Endodermal cell (in vitro differentiated cells): ENCODE measurements around the gene NCBP3. TPM values are rescaled to one million over a fixed set of nuclear protein-coding genes. Genes with fewer than 3 reads are reported as not detected.

Experiments used
- DNase-seq: peaks from one replicate; pipeline ENCODE4 v3.0.0-alpha.2; 2017
- H3K27ac ChIP-seq: 2 replicates; pipeline ENCODE4 v1.5.1; 2013; ENCODE audit warnings: mild to moderate bottlenecking, low read depth, low read length, moderate library complexity
- H3K27me3 ChIP-seq: 2 replicates; pipeline ENCODE4 v1.6.1; 2013; ENCODE audit warnings: mild to moderate bottlenecking, low read length, moderate library complexity; ENCODE audit not compliant: insufficient read depth, control insufficient read depth, poor library complexity, severe bottlenecking
- H3K36me3 ChIP-seq: 2 replicates; pipeline ENCODE4 v1.7.0; 2013; ENCODE audit warnings: mild to moderate bottlenecking, low read length, moderate library complexity; ENCODE audit not compliant: control insufficient read depth, insufficient read depth
- H3K4me1 ChIP-seq: one replicate; pipeline ENCODE4 v1.7.0; 2013; ENCODE audit warnings: low read length; ENCODE audit not compliant: control insufficient read depth, insufficient read depth
- H3K4me3 ChIP-seq: 2 replicates; pipeline ENCODE4 v1.5.1; 2013; ENCODE audit warnings: mild to moderate bottlenecking, low read length, moderate library complexity
- H3K9ac ChIP-seq: 2 replicates; pipeline ENCODE4 v1.6.1; 2013; ENCODE audit warnings: mild to moderate bottlenecking, low read length, moderate library complexity; ENCODE audit not compliant: poor library complexity, severe bottlenecking; ENCODE audit errors: extremely low read depth
- H3K9me3 ChIP-seq: 2 replicates; pipeline ENCODE4 v1.6.1; 2013; ENCODE audit warnings: mild to moderate bottlenecking, low read length, moderate library complexity; ENCODE audit not compliant: control insufficient read depth
- H3K27ac Mint-ChIP-seq: 2 replicates; pipeline ENCODE4 v1.8.0; 2020; ENCODE audit warnings: mixed read lengths
- H3K27me3 Mint-ChIP-seq: 2 replicates; pipeline ENCODE4 v1.8.0; 2021; ENCODE audit warnings: mild to moderate bottlenecking, mixed read lengths; ENCODE audit not compliant: insufficient read depth
- H3K36me3 Mint-ChIP-seq: 2 replicates; pipeline ENCODE4 v1.8.0; 2020; ENCODE audit warnings: low read depth, mixed read lengths
- H3K4me1 Mint-ChIP-seq: 2 replicates; pipeline ENCODE4 v1.8.0; 2020; ENCODE audit warnings: mixed read lengths
- H3K4me3 Mint-ChIP-seq: 2 replicates; pipeline ENCODE4 v1.8.0; 2020; ENCODE audit warnings: mild to moderate bottlenecking, moderate library complexity, mixed read lengths
- H3K9me3 Mint-ChIP-seq: 2 replicates; pipeline ENCODE4 v1.8.0; 2020; ENCODE audit warnings: mild to moderate bottlenecking, mixed read lengths
- WGBS, 2 experiments: methylation state at CpG; one replicate each; pipeline versions ENCODE4 v1.1.5 to v1.1.7; 2013; ENCODE audit warnings: missing lambda C conversion rate in 2 of 2, mixed read lengths in 1 of 2; ENCODE audit not compliant: insufficient coverage in 1 of 2, insufficient read length in 1 of 2; 5-methylcytosine and 5-hydroxymethylcytosine counted together
- total RNA-seq, 2 donors: library from RNA; stranded (reverse); fragmentation: NEBNext Ultra II Directional in 1 of 2; extraction: Animal tissue kit (Norgen Biotek cat#: 25700) in 1 of 2; gene quantifications; 2 replicates in 1 of 2; 3 replicates in 1 of 2; pipeline ENCODE4 v1.2.1, GENCODE V29; 2021
- TF ChIP-seq, protein P1 (sequence below): fragments of 200-600 bp; sonication (generic); conservative IDR thresholded peaks from 2 replicates; pipeline ENCODE4 v1.5.0; 2021; ENCODE audit warnings: antibody characterized with exemption, mild to moderate bottlenecking

NCBP3 gene
- total RNA-seq, 2 donors from 2014 or later: 74.5 to 75.9 TPM

- H3K27ac Mint-ChIP-seq: no peak overlapping the region
- no peak overlapping the region for H3K9ac ChIP-seq
- H3K4me1 Mint-ChIP-seq: no peaks in the 10 kb centered on the region
These were observed 19.1 kb upstream of the NCBP3 start for GRCh38 chr17:3865176-3865575.

DNA sequence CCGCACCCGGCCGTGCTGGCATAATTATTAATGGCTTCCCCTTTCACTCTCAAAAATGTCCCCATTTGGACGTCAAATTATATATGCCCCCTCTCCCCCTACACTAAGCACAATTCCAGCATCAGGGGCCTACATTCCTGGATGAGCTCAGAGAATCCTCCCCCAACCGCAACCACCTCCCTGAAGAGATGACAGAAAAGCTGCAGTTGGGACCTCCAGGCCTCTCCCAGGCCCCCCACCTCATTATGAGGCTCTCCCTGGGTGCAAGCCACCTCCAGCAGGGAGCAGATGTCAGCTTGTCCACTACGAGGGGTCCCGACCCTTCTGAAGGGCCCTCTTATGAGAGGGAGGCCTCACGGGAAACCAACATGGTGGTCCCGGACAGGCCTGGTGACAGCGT lies 18.5 kb upstream of the NCBP3 start:
- DNase-seq: no peak
- no peaks in the 10 kb centered on the region for H3K36me3 Mint-ChIP-seq
- Histone ChIP-seq H3K27ac (no peak overlapping the region), H3K9me3 (no peaks in the 10 kb centered on the region), H3K9ac (no peak overlapping the region), H3K36me3 (no peaks in the 10 kb centered on the region), H3K4me1 (no peaks in the 10 kb centered on the region), H3K27me3 (no peaks in the 10 kb centered on the region), H3K4me3 (no peak overlapping the region)
- H3K27me3 Mint-ChIP-seq: no peaks in the 10 kb centered on the region
- no peak overlapping the region for H3K4me3 Mint-ChIP-seq
- TF ChIP-seq, protein P1, sequence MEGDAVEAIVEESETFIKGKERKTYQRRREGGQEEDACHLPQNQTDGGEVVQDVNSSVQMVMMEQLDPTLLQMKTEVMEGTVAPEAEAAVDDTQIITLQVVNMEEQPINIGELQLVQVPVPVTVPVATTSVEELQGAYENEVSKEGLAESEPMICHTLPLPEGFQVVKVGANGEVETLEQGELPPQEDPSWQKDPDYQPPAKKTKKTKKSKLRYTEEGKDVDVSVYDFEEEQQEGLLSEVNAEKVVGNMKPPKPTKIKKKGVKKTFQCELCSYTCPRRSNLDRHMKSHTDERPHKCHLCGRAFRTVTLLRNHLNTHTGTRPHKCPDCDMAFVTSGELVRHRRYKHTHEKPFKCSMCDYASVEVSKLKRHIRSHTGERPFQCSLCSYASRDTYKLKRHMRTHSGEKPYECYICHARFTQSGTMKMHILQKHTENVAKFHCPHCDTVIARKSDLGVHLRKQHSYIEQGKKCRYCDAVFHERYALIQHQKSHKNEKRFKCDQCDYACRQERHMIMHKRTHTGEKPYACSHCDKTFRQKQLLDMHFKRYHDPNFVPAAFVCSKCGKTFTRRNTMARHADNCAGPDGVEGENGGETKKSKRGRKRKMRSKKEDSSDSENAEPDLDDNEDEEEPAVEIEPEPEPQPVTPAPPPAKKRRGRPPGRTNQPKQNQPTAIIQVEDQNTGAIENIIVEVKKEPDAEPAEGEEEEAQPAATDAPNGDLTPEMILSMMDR: no peak
- H3K9me3 Mint-ChIP-seq: no peaks in the 10 kb centered on the region
- WGBS, 2 experiments: 88 to 90% methylated on average over 9 to 10 of the region's 10 CpGs
- H3K27ac Mint-ChIP-seq: no peak overlapping the region
- H3K4me1 Mint-ChIP-seq: no peaks in the 10 kb centered on the region

More at GRCh38 chr17:3865176-3865575, 19.1 kb upstream of the NCBP3 start:
- 88 to 91% methylated on average over 7 to 8 of the region's 8 CpGs for WGBS, 2 experiments
- no peak overlapping the region for H3K4me3 Mint-ChIP-seq
- no peak for DNase-seq
- TF ChIP-seq, protein P1: no peak
- Histone ChIP-seq H3K36me3 (no peaks in the 10 kb centered on the region), H3K4me3 (no peak overlapping the region), H3K4me1 (no peaks in the 10 kb centered on the region), H3K27ac (no peak overlapping the region), H3K9me3 (no peaks in the 10 kb centered on the region), H3K27me3 (no peaks in the 10 kb centered on the region)
- no peaks in the 10 kb centered on the region for H3K9me3 Mint-ChIP-seq
- no peaks in the 10 kb centered on the region for H3K36me3 Mint-ChIP-seq
- H3K27me3 Mint-ChIP-seq: no peaks in the 10 kb centered on the region

GRCh38 chr17:3861761-3862681 lies 16.0 kb upstream of the NCBP3 start:
- no peaks in the 10 kb centered on the region for H3K9me3 ChIP-seq
- no peak overlapping the region for H3K27ac Mint-ChIP-seq

More at GRCh38 chr17:3861761-3862681, 16.0 kb upstream of the NCBP3 start:
- Mint-ChIP-seq H3K4me3 (no peak overlapping the region), H3K27me3 (no peaks in the 10 kb centered on the region), H3K9me3 (no peaks in the 10 kb centered on the region), H3K4me1 (no peaks in the 10 kb centered on the region), H3K36me3 (no peaks in the 10 kb centered on the region)
- 88 to 93% methylated on average over 18 to 28 of the region's 28 CpGs for WGBS, 2 experiments
- no peaks in the 10 kb centered on the region for H3K4me1 ChIP-seq
- H3K27ac ChIP-seq: no peak overlapping the region
- TF ChIP-seq, protein P1: no peak
- no peaks in the 10 kb centered on the region for H3K36me3 ChIP-seq
- peak; percentile 49 for DNase-seq
- no peak overlapping the region for H3K9ac ChIP-seq
- H3K27me3 ChIP-seq: no peaks in the 10 kb centered on the region
- H3K4me3 ChIP-seq: no peak overlapping the region
